HG03460 (cell line): Measurements from ENCODE around the gene SUGCT.

Experiments
- ATAC-seq: cut with Tn5 transposase; IDR thresholded peaks from one replicate; pipeline ENCODE4 v1.9.1; 2021; ENCODE audit not compliant: unreplicated experiment

The SUGCT gene

DNA sequence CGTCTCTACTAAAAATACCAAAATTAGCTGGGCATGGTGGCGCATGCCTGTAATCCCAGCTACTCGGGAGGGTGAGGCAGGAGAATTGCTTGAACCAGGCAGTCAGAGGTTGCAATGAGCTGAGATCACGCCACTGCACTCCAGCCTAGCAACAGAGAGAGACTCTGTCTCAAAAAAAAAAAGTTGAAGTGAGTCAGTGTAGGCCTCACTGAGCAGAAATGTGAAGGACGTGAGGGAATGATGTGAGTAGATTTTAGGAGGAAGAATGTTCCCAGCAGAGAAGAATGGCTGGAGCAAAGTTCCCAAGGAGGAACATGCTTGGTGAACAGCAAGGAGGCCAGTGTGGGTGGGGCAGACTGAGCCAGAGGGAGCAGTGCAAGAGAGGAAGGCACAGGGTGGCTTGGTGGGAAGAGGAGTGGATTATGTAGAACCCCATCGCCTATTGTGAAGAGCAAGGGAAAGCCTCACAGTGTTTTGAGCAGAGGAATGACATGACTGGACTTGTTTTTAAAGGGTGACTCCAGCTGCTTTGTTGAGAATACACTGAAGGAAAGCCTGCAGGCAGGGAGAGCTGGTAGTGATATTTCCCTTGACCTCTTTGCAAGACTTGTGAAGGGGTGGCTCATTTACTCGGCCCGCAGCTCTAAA lies 708.7 kb downstream of the SUGCT start:
- no peak for ATAC-seq

DNA sequence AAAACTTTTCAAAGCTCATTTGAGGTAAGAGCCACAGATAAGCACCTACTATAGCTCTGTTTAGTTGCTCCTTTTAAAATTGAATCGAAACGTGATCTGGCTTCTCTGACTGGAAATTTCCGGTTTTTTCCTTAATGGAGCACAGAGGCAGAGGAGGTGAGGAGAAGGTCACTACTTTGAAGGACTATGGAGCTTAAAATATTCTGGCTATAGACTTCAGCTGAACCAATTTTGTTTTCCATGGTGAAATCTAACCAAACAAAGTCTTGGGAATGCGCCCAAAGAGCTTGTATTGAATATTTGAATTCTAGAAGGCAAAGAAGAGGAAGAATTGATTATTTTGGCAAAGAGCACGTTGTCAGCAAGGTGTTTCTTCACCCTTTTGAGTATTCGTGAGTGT lies 711.1 kb downstream of the SUGCT start:
- ATAC-seq, result no peak

DNA sequence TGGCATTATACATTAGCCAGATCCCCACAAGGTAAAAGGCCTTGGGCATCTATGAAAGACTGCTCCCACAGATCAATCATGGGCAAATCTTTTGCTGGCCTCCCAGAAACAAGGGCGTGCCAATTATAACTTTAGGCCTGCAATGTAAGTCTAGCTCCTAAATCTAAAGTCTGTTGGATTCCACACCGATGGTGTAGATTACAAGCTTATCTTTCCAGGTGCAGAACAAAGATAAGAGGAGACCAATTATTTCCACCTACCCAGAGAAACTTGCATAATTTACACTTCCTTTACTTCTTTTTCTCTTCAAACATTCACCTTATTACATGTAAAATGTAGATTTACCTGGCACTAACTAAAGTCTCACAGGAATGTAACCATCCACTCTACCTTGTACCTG lies 713.1 kb downstream of the SUGCT start:
- no peak for ATAC-seq

DNA sequence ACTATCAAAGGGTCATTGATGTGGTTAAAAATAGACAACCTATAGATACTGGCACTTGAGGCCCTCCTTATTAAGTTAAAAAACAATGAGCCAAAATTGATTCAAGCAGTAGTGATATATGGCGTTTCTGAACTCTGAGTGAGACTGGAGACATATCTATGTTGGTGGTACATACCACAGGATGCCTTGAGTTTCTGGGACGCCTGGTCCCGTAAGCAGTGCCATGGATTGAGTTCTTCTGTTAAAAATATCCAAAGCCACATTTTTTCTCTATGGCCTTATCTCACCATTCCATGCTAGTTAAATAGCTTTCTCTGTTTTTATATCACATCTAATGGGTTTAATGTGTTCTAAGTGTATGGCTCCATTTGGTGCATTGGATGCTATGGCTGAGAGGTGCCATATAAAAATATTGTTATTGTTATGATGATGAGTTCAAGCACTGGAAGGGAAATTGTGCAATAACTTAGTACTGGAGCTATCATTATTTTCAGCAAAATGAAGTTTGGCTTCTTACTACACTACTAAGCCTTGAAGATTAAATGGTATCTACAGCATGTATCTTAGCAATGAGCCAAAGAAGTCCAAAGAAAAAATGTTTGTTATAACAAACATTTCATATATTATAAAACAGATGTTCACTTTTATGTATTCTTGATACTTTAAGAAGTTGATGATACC lies 713.9 kb downstream of the SUGCT start:
- no peak for ATAC-seq

DNA sequence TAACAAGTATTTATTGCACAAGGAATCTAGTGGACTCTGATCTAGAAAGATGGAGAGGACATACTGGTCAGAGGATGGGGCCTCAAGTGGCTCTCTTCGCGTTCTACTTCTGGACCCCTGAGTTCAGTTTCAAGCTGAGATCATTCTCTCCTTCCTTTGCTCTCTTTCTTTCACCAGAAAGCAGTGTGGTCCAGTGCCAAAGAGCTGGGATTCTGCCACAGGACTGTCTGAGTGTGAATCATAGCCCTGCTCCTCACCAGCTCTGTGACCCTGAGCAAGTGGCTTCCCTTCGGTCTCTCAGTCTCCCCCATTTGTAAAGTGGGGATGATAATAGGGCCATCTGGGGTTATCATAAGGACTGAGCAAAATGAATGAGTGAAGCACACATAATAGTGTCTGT lies 715.2 kb downstream of the SUGCT start:
- no peak for ATAC-seq

DNA sequence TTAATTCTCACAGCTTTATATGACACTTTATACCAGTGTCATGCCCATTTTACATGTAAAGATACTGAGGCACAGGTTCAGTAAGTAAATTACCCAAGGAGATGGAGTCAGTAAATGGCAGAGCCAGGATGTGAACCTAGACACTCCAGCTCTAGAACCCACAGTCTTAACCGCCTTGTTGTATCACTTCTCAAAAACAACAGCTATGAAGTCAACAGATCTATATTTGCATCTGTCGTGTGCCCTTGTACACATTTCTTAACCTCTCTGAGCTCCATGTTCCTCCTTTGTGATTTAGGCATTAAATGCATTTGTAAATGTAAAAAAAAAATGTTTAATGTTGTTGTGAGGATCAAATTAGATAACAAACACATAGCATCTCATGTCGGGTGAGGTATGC lies 716.2 kb downstream of the SUGCT start:
- no peak for ATAC-seq

DNA sequence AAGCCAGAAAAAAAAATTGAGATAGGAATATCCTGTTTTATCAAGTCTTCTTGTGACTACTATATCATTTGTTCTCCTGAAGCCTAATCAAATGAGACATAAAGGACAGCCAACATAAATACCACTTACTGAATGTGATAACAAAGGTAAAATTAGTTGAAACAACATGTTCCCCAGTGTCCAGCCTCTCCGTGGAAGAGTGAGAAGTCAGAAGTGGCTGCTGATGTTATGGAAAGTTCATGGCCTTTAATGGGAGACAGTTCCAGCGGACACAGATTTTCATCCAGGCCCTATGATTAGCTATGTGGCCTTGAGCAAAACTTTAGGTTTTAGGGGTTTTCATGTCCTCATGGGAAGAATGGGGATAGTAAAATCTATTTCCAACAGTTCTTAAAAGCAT lies 724.3 kb downstream of the SUGCT start:
- no peak for ATAC-seq

DNA sequence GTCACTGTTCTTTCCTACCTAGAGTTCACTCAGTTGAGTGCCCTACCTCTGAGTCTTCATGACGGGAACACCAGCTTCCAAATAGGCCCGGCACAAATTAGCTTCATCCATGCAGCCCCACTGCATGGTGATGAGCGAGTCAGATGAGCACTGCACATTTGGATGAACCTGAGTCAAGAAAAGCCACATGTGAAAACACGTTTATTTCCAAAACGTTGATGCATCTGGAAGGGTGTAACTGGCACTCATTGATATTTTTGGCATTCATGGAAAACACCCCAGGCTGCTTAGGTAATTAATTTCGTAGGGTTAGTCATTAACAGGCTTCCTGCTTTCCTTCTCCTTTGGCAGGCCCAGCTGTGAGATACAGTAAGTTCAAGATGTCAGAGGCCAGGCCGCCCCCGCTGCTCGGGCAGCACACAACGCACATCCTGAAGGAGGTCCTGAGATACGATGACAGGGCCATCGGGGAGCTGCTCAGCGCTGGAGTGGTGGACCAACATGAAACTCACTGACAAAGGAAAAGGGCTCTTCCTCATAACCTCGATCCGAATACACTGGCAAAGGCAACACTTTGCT lies 725.2 kb downstream of the SUGCT start:
- ATAC-seq, result no peak

DNA sequence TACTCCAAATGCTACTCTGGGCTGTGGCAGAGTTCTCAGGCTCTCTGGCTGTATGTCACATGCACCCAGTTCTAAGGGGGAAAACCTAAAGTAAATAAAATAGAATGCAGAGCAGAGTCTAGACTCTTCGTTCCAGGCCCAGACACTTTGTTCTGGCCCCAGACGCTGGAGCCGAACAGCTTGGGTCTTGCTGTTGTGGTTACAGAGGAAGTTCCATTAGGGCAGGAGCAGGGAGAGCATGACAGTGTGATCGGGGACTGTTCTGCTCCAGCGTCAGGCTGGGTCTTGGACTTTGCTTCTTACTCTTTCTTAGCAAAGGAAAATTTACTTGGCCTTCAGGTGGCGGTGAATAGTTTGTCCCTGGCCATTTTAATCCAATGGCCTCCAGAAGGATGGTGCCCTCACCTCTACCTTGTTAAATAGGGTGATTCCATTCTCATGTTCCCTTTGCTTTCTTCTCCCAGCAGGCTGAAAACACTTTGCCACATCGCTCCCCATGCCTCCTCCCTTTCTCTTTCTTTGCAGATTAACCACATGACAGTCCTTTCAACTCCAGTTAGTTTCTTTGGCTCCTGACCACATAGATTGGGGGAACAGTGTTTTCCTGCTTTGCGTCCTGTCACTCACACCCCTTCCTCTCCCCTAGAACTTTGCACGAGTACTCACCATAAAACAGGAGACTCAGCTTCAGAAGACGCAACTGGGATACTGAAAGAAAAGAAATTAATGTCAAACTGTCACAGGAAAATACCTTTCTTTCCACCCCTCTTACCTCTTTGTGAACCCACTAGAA lies 730.8 kb downstream of the SUGCT start:
- no peak for ATAC-seq

DNA sequence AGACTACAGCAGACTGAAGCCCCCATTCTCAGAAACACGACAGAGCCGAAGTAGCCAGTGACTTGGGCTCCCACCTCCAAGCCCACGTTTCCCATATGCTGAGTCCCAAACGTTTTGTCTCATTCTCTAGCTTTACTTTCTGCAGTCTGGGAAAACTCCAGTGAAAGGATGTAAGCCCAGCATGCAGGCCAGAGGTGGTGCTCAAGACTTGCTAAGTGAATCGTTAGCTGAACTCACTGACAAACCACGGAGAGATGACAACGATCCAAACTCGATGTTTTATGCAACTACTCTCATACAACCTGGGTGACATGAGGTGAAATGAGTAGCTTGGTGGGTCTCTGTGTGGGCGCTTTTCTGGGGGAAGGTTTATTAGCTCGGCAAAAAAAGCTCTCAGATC lies 731.8 kb downstream of the SUGCT start:
- no peak for ATAC-seq

DNA sequence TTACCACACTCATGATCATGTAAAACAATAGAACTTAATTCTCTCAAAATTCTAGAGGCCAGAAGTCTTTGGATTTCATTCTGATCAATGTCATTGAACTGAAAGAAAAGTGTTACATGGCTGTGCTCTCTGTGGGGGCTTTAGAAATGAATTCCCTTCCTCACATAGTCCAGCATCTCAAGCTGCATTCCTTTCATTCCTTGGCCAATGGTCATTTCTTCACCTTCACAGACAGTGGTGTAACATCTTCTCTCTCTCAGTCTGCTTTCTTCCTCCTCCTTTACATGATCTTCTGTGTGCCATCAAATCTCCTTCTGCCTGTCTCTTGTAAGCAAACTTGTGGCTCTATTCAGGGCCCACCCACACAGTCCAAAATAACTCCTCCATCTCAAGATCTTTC lies 735.3 kb downstream of the SUGCT start:
- no peak for ATAC-seq

DNA sequence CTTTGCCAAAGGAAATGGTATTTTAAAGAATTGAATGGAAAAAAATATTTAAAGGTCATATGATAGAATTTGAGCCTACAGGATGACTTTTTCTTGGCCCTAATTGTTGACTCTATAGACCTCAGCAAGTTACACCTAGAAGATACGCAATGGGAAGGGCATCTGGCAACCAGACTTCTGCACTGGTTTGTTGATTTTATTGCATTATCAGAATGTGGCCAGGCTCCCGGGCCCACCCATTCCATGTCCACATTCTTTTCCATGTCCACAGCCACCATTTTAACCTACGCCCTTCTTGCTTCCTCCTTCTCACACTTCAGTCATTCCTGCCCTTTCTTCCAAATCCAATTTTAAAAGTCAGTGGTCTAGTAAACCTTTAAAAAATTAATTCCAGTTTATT lies 738.4 kb downstream of the SUGCT start:
- no peak for ATAC-seq

DNA sequence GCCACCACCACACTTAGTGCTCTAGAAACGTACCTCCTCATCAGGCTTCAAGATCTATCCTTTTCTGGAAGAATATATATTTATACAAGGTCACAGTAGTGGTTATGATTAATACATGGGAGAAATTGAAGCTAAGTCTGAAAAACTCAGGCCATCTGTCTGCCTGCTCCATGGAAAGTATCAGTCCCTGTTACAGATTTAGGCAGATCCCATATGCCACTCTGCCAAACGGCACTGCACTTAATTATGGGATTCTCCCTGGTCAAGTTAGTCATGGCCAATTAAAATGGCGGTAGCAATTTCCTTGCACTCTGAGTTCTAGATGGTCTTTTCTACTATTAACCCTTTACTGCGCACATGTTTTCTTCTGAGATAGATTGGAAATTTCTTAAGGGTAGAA lies 740.0 kb downstream of the SUGCT start:
- no peak for ATAC-seq

DNA sequence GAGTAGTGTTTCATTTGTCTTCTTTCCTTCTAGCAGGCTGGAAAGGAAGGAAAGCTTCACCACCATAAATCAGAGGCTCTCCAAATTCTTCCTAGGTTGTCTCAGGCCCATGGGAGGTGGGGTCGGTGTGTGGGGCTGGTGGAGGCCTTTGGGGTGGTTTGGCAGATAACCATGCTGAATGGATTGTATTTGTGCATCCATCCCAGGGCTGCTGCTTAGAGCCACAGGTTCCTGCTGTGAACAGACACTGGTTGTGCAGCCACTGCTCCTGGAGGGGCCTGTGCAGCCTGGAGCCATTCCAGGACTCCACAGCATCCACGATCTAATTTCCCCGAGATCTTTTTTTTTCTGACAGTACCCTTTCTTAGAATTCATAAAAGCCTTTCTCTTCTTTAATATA lies 741.8 kb downstream of the SUGCT start:
- ATAC-seq, result no peak

DNA sequence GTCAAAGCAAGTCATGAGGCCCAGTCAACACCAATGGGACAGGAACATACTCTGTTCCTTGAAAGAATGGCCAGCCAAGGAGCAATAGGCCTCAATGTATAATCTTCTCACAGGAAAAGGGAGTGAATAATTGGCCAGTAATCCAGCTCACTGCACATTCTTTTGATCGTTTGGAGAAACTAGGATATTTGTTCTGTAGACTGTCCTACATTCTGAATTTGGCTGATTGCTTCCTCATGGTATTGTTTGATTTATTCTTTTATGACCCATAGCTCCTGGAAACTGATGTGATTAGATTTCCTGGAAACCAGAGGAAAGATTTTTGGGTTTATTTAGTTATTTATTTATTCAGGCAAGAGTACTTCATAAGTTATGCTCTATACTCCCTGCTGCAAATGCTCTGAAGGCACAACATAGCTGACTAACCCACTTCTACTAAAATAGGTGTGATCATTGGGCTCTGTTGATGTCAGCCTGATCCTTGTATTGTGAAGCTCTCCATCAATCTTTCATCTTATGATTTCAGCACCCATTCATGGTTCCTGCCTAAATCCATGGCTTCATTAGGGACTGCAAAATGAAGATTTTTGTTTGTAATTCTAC lies 745.2 kb downstream of the SUGCT start:
- ATAC-seq, result no peak

DNA sequence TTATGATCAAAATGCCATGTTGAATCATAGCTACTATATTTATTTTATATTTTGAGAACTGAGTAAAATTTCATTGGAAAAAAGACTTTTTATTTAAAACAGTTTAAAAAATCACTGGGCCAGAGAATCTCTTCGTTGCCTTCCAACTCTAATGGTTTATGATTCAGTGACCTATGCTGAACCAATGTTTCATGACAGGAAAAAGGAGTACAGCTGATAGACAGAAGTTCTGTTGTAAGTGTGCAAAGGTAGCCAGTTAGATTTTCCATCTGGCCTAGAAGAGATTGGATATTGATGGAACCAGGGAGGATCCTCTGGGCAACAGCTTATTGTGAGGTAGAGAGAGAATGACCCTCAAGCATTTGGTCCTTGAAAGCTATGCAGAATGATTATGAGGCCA lies 745.8 kb downstream of the SUGCT start:
- no peak for ATAC-seq

DNA sequence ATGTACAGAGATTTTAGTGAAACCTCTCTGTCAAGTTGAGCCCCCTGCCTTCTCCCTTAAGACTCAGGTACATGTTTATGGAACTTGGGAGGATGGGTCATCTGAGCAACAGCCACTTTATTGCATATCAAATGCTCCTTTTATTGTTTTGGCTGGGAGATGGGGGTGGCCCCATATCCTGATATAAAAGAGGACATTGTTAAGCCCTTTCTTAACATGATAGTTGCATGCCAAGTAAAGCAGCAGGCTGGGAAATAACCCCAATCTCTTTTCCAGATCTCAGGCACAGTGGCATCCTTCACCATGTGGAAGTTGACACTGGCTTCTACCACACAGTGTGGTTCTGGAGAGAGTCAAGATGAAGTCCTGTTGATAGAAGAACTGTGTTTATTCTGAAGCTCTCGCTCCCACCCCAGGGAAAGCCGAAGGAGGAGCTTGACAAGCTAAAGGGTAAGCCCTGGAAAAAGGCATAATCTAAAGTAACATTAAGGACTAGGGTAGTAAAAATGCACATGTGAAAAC lies 746.7 kb downstream of the SUGCT start:
- ATAC-seq, result no peak

DNA sequence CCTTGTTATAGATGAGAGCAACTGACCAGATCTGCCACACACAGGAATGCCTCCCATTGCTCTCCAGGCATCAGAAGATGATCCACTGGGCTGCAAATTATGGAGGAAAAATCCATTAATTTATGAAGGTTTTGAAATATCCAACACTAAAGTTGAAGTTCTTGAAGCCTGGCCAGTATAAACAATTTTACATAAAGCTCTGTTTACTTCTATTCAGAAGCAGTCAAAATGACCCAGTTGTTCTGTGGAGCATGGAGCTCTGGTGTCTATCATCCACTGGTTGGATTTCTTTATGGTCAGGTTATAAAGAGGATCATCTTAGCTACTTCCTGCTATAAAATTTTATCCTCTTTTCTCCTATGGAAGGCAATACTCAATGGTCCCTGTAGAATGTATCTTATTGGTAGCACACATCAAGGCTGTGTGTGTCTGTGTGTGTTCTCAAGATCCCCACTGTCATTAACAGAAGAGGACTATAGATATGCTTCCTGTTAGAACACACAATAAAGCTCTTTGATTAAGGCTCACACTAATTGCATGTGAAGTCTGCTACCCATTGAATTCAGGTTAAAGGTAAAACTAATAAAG lies 747.4 kb downstream of the SUGCT start:
- no peak for ATAC-seq

DNA sequence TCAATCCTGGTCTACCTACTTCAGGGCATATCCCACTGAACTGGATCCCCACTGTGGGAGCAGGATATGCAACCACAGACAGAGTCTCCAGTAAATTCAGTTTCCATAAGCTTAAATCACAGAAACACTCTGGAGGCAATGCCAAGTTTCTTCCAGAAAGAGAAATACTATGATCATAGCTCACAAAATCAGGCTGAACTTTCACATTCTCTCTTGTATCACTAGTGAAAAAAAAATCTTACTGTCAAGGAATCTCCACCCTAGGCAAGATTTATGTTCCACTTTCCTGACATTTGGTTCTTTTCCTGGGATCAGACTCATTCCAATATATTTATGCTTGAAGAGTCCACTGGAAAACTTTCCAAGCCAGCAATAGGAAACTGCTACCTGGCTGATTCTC lies 749.0 kb downstream of the SUGCT start:
- no peak for ATAC-seq

DNA sequence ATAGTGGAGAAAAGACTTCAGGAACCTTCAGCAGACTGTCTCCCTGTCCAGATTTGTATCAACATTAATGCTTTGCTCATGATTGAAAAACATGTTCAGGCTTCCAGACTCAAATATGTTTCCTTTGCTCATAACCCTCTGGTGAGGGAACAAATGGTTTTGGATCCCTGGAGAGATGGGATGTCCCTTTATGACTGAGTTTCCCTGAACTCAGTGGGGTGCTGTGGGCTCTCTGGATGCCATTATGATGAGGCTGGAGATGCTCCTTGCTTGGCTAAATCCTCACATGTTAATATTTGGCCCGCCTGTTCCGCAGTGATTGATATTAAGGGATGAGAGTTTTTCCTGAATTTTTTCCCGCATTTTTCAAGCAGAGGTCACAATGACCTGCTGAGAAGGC lies 749.4 kb downstream of the SUGCT start:
- ATAC-seq, result no peak

DNA sequence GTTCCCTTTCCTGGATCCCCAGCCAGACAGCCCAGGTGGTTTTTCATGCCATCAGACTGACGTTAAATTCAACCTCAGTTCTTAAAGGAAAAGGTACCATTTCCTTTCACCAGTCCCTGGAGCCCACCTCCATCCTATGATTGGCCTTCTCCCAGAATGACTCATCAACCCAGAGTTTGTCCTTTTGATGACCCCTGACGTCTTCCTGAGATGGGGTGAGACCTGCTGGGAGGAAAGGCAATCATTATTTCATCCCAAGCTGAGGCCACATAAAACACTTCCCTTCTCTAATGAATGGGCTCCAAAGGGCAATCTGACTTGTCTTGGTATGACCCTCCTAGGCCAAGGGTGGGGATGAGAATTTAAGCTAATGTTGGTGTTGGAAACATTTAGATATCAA lies 750.7 kb downstream of the SUGCT start:
- no peak for ATAC-seq
